Liver (tissue), 9 donors: ENCODE results near the gene CPT1A. TPM values are rescaled to one million over a fixed set of nuclear protein-coding genes. Genes with fewer than 3 reads are reported as not detected.

ENCODE experiments used
- DNase-seq: peaks from one replicate; pipeline ENCODE4 v3.0.0-alpha.2; 2017; ENCODE audit warnings: low spot score
- H3K27ac ChIP-seq, 2 donors: one replicate each; pipeline ENCODE4 v1.7.0; 2013; ENCODE audit warnings: inconsistent platforms in 2 of 2, low read length in 2 of 2, control low read depth in 1 of 2, low read depth in 1 of 2, mild to moderate bottlenecking in 1 of 2
- H3K27me3 ChIP-seq, 4 donors: one replicate each; pipeline versions ENCODE4 v1.6.1 to v1.7.0; 2013; ENCODE audit warnings: low read length in 3 of 4, inconsistent platforms in 1 of 4, mild to moderate bottlenecking in 1 of 4, moderate library complexity in 1 of 4; ENCODE audit not compliant: control insufficient read depth in 4 of 4, insufficient read depth in 4 of 4
- H3K36me3 ChIP-seq, 4 donors: one replicate each; pipeline versions ENCODE4 v1.6.1 to v1.7.0; 2013; ENCODE audit warnings: low read length in 3 of 4, mild to moderate bottlenecking in 3 of 4, low read depth in 1 of 4, moderate library complexity in 1 of 4; ENCODE audit not compliant: control insufficient read depth in 4 of 4, insufficient read depth in 3 of 4
- H3K4me1 ChIP-seq, 4 donors: one replicate each; pipeline versions ENCODE4 v1.6.1 to v1.7.0; 2013; ENCODE audit warnings: low read length in 3 of 4, mild to moderate bottlenecking in 3 of 4, moderate library complexity in 1 of 4; ENCODE audit not compliant: control insufficient read depth in 4 of 4, insufficient read depth in 4 of 4
- H3K4me3 ChIP-seq, 3 donors: one replicate each; pipeline versions ENCODE4 v1.6.1 to v1.7.0; 2013; ENCODE audit warnings: low read length in 3 of 3, control low read depth in 1 of 3, low read depth in 1 of 3, mild to moderate bottlenecking in 1 of 3
- H3K9ac ChIP-seq, 2 donors: one replicate each; pipeline ENCODE4 v1.7.0; 2013; ENCODE audit warnings: low read length in 2 of 2, mild to moderate bottlenecking in 2 of 2, moderate library complexity in 2 of 2, control low read depth in 1 of 2, low read depth in 1 of 2
- H3K9me3 ChIP-seq, 4 donors: one replicate each; pipeline versions ENCODE4 v1.6.1 to v1.7.0; 2013; ENCODE audit warnings: low read length in 3 of 4; ENCODE audit not compliant: control insufficient read depth in 4 of 4
- ATF3 ChIP-seq: IDR thresholded peaks from 2 replicates; pipeline ENCODE4 v1.6.1; 2016; ENCODE audit warnings: antibody characterized with exemption
- CTCF ChIP-seq: fragments of 150-350 bp; IDR thresholded peaks from 2 replicates; pipeline ENCODE4 v1.5.1; 2017; ENCODE audit warnings: improper control_type of control experiment, low read depth, low read length; ENCODE audit not compliant: missing input control
- EGR1 ChIP-seq, 2 donors: IDR thresholded peaks; 2 replicates each; pipeline ENCODE4 v1.6.1; 2016 to 2018; ENCODE audit warnings: antibody characterized with exemption in 2 of 2, low read depth in 2 of 2
- FOXA1 ChIP-seq: IDR thresholded peaks from 2 replicates; pipeline ENCODE4 v1.6.1; 2016; ENCODE audit warnings: antibody characterized with exemption
- FOXA2 ChIP-seq: IDR thresholded peaks from 2 replicates; pipeline ENCODE4 v1.6.1; 2016; ENCODE audit warnings: antibody characterized with exemption
- GABPA ChIP-seq, 2 donors: IDR thresholded peaks in 1 of 2; conservative IDR thresholded peaks in 1 of 2; 2 replicates each; pipeline ENCODE4 v1.6.1; 2016; ENCODE audit warnings: antibody characterized with exemption in 2 of 2, mild to moderate bottlenecking in 1 of 2, moderate library complexity in 1 of 2
- HNF4A ChIP-seq, 2 donors: conservative IDR thresholded peaks; 2 replicates each; pipeline ENCODE4 v1.6.1; 2016; ENCODE audit warnings: antibody characterized with exemption in 2 of 2, mild to moderate bottlenecking in 2 of 2
- HNF4G ChIP-seq: IDR thresholded peaks from 2 replicates; pipeline ENCODE4 v1.6.1; 2016; ENCODE audit warnings: antibody characterized with exemption
- JUND ChIP-seq, 2 donors: IDR thresholded peaks; 2 replicates each; pipeline ENCODE4 v1.6.1; 2016; ENCODE audit warnings: antibody characterized with exemption in 2 of 2
- MAX ChIP-seq: IDR thresholded peaks from 2 replicates; pipeline ENCODE4 v1.6.1; 2016; ENCODE audit warnings: antibody characterized with exemption
- NR2F2 ChIP-seq: IDR thresholded peaks from 2 replicates; pipeline ENCODE4 v1.6.1; 2016; ENCODE audit warnings: antibody characterized with exemption
- RAD21 ChIP-seq, 2 donors: IDR thresholded peaks; 2 replicates each; pipeline ENCODE4 v1.6.1; 2016; ENCODE audit warnings: antibody characterized with exemption in 2 of 2, mild to moderate bottlenecking in 2 of 2
- REST ChIP-seq: IDR thresholded peaks from 2 replicates; pipeline ENCODE4 v1.6.1; 2016; ENCODE audit warnings: antibody characterized with exemption, mild to moderate bottlenecking
- RXRA ChIP-seq, 2 donors: IDR thresholded peaks; 2 replicates each; pipeline ENCODE4 v1.6.1; 2017 to 2018; ENCODE audit warnings: antibody characterized with exemption in 2 of 2, mild to moderate bottlenecking in 1 of 2
- SP1 ChIP-seq: IDR thresholded peaks from 2 replicates; pipeline ENCODE4 v1.6.1; 2018; ENCODE audit warnings: antibody characterized with exemption, mild to moderate bottlenecking
- TAF1 ChIP-seq: conservative IDR thresholded peaks from 2 replicates; pipeline ENCODE4 v1.6.1; 2016; ENCODE audit warnings: antibody characterized with exemption, mild to moderate bottlenecking
- YY1 ChIP-seq: IDR thresholded peaks from 2 replicates; pipeline ENCODE4 v1.6.1; 2016; ENCODE audit warnings: antibody characterized with exemption, mild to moderate bottlenecking
- ZBTB33 ChIP-seq: IDR thresholded peaks from 2 replicates; pipeline ENCODE4 v1.6.1; 2016; ENCODE audit warnings: antibody characterized with exemption
- WGBS: extraction: QIAGEN DNeasy Blood & Tissue Kit; methylation state at CpG from one replicate; pipeline ENCODE4 v1.1.7; 2013; 5-methylcytosine and 5-hydroxymethylcytosine counted together
- polyA plus RNA-seq, 2 donors: library from polyadenylated mRNA; stranded (reverse) in 1 of 2; unstranded in 1 of 2; fragments of 200-250 nt in 1 of 2; fragments of >200 nt in 1 of 2; fragmentation: Nextera tagmentation in 1 of 2; extraction: Ambion mirVana in 1 of 2; gene quantifications; one replicate each; pipeline versions ENCODE4 v1.2.1 to v1.2.3, GENCODE V29; 2013 to 2015
- total RNA-seq, 2 donors: library from RNA; depleted of rRNA; stranded (reverse); fragments of >200 nt; gene quantifications; one replicate each; pipeline ENCODE4 v1.2.3, GENCODE V29; 2014
- donor health status: healthy.
- donor health status: healthy.
- donor health status: healthy.
- donor health status: healthy.
- donor health status: healthy.

The CPT1A gene
- total and polyA plus RNA-seq, 4 donors = 17.2 to 232 (median 61.0) TPM

GRCh38 chr11:68764746-68765145 lies 77.0 kb downstream of the CPT1A start:
- H3K27ac ChIP-seq = no peak overlapping the region
- peaks cover 39 to 76% (median 45%) of the 10 kb centered on the region in 4 donors for H3K36me3 ChIP-seq
- H3K4me3 ChIP-seq = no peak overlapping the region
- no peak for TF ChIP-seq RAD21 (IDR thresholded peaks at IDR 0.05)
- no peak for TF ChIP-seq FOXA1
- TF ChIP-seq MAX = no peak
- TF ChIP-seq REST = no peak
- TF ChIP-seq ATF3 = no peak
- TF ChIP-seq SP1 = no peak
- no peak for TF ChIP-seq HNF4A (conservative IDR thresholded peaks at IDR 0.05)
- no peak for TF ChIP-seq JUND (IDR thresholded peaks at IDR 0.05)
- no peak for TF ChIP-seq YY1
- no peak for TF ChIP-seq NR2F2
- TF ChIP-seq GABPA (IDR thresholded peaks at IDR 0.05 in 1 of 2, conservative IDR thresholded peaks at IDR 0.05 in 1 of 2) = no peak
- no peak for TF ChIP-seq CTCF
- no peak for TF ChIP-seq EGR1 (IDR thresholded peaks at IDR 0.05; ENCODE audit: low read depth in 2 of 2)
- TF ChIP-seq HNF4G = no peak
- TF ChIP-seq FOXA2 = no peak
- TF ChIP-seq RXRA (IDR thresholded peaks at IDR 0.05) = no peak
- no peak for TF ChIP-seq ZBTB33
- no peak for TF ChIP-seq TAF1
- H3K9me3 ChIP-seq = no peaks in the 10 kb centered on the region
- no peak for DNase-seq
- no peaks in the 10 kb centered on the region for H3K4me1 ChIP-seq
- WGBS = 90% methylated on average over 16 of the region's 16 CpGs
- H3K9ac ChIP-seq = no peak overlapping the region
- H3K27me3 ChIP-seq = no peaks in the 10 kb centered on the region
